Fibroblast of skin of right biceps (primary cell): Measurements from ENCODE around the gene IFNGR2.
"Not testable (repeated sequence)": the region's sequence is repeated elsewhere in the genome, so short reads cannot be mapped to it uniquely, and the experiment has no call there.

Source experiments
- DNase-seq: peaks from one replicate; pipeline ENCODE4 v3.0.0-alpha.2; 2013

Gene IFNGR2

GRCh38 chr21:33403128-33403785 is at the start of gene IFNGR2:
TSS of gene IFNGR2 (plus strand) at chr21:33403413. CDS start at chr21:33403544, 131 bp downstream.
- DNase-seq, result peak; percentile 55

- no peak for DNase-seq
Measured at GRCh38 chr21:33355355-33355754, 47.9 kb upstream of the IFNGR2 start.

GRCh38 chr21:33355996-33356395 is 47.2 kb upstream of the IFNGR2 start:
- DNase-seq, result no peak

GRCh38 chr21:33357177-33357576 is 46.0 kb upstream of the IFNGR2 start:
- DNase-seq, result no peak

GRCh38 chr21:33359446-33359845 is 43.8 kb upstream of the IFNGR2 start:
- no peak for DNase-seq

GRCh38 chr21:33360281-33360680 is 42.9 kb upstream of the IFNGR2 start:
- peak; percentile 61 for DNase-seq

GRCh38 chr21:33360881-33361602 is 42.2 kb upstream of the IFNGR2 start:
- peak; percentile 75 for DNase-seq

- no peak for DNase-seq
Measured at GRCh38 chr21:33362044-33362555, 41.1 kb upstream of the IFNGR2 start.

- not testable (repeated sequence) for DNase-seq
Measured at GRCh38 chr21:33363911-33364609, 39.2 kb upstream of the IFNGR2 start.

GRCh38 chr21:33364830-33365229 is 38.4 kb upstream of the IFNGR2 start:
- DNase-seq, result no peak

- no peak for DNase-seq
Measured at GRCh38 chr21:33367309-33367973, 35.8 kb upstream of the IFNGR2 start.

- no peak for DNase-seq
Measured at GRCh38 chr21:33368124-33368523, 35.1 kb upstream of the IFNGR2 start.

GRCh38 chr21:33368576-33368975 is 34.6 kb upstream of the IFNGR2 start:
- no peak for DNase-seq

GRCh38 chr21:33369586-33369985 is 33.6 kb upstream of the IFNGR2 start:
- DNase-seq, result no peak

- DNase-seq, result no peak
Measured at GRCh38 chr21:33370305-33370704, 32.9 kb upstream of the IFNGR2 start.

GRCh38 chr21:33371366-33371765 is 31.8 kb upstream of the IFNGR2 start:
- DNase-seq, result no peak

GRCh38 chr21:33372582-33372981 is 30.6 kb upstream of the IFNGR2 start:
- no peak for DNase-seq

GRCh38 chr21:33373451-33373850 is 29.8 kb upstream of the IFNGR2 start:
- DNase-seq, result no peak

GRCh38 chr21:33374080-33374449 is 29.1 kb upstream of the IFNGR2 start:
- DNase-seq, result no peak

GRCh38 chr21:33374450-33375096 is 28.6 kb upstream of the IFNGR2 start:
- DNase-seq, result peak; percentile 63

GRCh38 chr21:33375101-33375644 is 28.0 kb upstream of the IFNGR2 start:
- DNase-seq, result no peak

GRCh38 chr21:33377221-33377920 is 25.8 kb upstream of the IFNGR2 start:
- DNase-seq, result no peak
